OCI-LY7 (cell line): ENCODE data around the gene TYROBP. TPM values are rescaled to one million over a fixed set of nuclear protein-coding genes. Genes with fewer than 3 reads are reported as not detected.
A peak's percentile ranks its signal among the peaks of the same experiment; 100 is the strongest.
"Not testable (repeated sequence)": the region's sequence is repeated elsewhere in the genome, so short reads cannot be mapped to it uniquely, and the experiment has no call there.

Source experiments
- Bru-seq: library from RNA; stranded (reverse); fragments of 400-500 nt; gene quantifications from one replicate; lab custom pipeline; 2021; lab: Mats Ljungman, UMichigan
- BruChase-seq, 2 experiments: library from RNA; stranded (reverse); fragments of 400-500 nt; gene quantifications; one replicate each; lab custom pipeline; 2021; lab: Mats Ljungman, UMichigan
- BruUV-seq: library from RNA; stranded (reverse); fragments of 400-500 nt; replicated peaks from 2 replicates; lab custom pipeline; 2021; lab: Mats Ljungman, UMichigan
- CTCF ChIA-PET: fragments of 300-600 bp; sonication (Branson Sonifier 250); formaldehyde crosslinking; loops from one replicate; lab custom pipeline; 2022; ENCODE audit warnings: antibody characterized with exemption; ENCODE audit not compliant: unreplicated experiment; lab: Charles Lee
- POLR2A ChIA-PET: fragments of 300-600 bp; sonication (Branson Sonifier 250); formaldehyde crosslinking; loops from one replicate; lab custom pipeline; 2022; ENCODE audit warnings: antibody characterized with exemption; lab: Charles Lee
- DNase-seq: peaks from one replicate; pipeline ENCODE4 v3.0.0-alpha.2; 2015; ENCODE audit warnings: low spot score
- H2AFZ ChIP-seq: fragments of 200-600 bp; sonication (generic), shearing (Covaris generic); 2 replicates; pipeline ENCODE4 v1.6.1; 2014; ENCODE audit warnings: mild to moderate bottlenecking, antibody characterized with exemption, low read length, moderate library complexity
- H3K27ac ChIP-seq: fragments of 200-600 bp; sonication (generic); 2 replicates; pipeline ENCODE4 v1.5.1; 2014; ENCODE audit warnings: mixed run types, low read depth, mild to moderate bottlenecking, moderate library complexity, low read length, inconsistent platforms; ENCODE audit not compliant: poor library complexity, severe bottlenecking
- H3K36me3 ChIP-seq: fragments of 200-600 bp; sonication (generic); 2 replicates; pipeline ENCODE4 v1.6.1; 2014; ENCODE audit warnings: mild to moderate bottlenecking, antibody characterized with exemption, low read length, moderate library complexity, mixed read lengths; ENCODE audit not compliant: insufficient read depth
- H3K4me1 ChIP-seq: fragments of 200-600 bp; sonication (generic); 2 replicates; pipeline ENCODE4 v1.5.1; 2014; ENCODE audit warnings: mild to moderate bottlenecking, low read length; ENCODE audit not compliant: insufficient read depth, poor library complexity, severe bottlenecking
- H3K4me2 ChIP-seq: fragments of 200-600 bp; sonication (generic); 2 replicates; pipeline ENCODE4 v1.6.1; 2014; ENCODE audit warnings: mild to moderate bottlenecking, low read length
- H3K4me3 ChIP-seq: fragments of 200-600 bp; sonication (generic); 2 replicates; pipeline ENCODE4 v1.5.1; 2014; ENCODE audit warnings: mild to moderate bottlenecking, low read depth, low read length; ENCODE audit not compliant: poor library complexity, severe bottlenecking
- H3K79me2 ChIP-seq: fragments of 200-600 bp; sonication (generic); 2 replicates; pipeline ENCODE4 v1.6.1; 2016; ENCODE audit warnings: low read depth, mild to moderate bottlenecking, low read length, moderate library complexity, mixed read lengths; ENCODE audit not compliant: insufficient read depth
- H3K9me2 ChIP-seq: fragments of 200-600 bp; sonication (generic); 2 replicates; pipeline ENCODE4 v1.6.1; 2016; ENCODE audit warnings: mild to moderate bottlenecking, low read length, mixed read lengths; ENCODE audit not compliant: insufficient read depth
- H3K9me3 ChIP-seq: fragments of 200-600 bp; sonication (generic); 2 replicates; pipeline ENCODE4 v1.6.1; 2014; ENCODE audit warnings: mild to moderate bottlenecking, mixed run types, low read length, mixed read lengths
- H4K20me1 ChIP-seq: fragments of 200-600 bp; sonication (generic); 2 replicates; pipeline ENCODE4 v1.6.1; 2014; ENCODE audit warnings: mild to moderate bottlenecking, antibody characterized with exemption, low read length, moderate library complexity, mixed read lengths; ENCODE audit not compliant: insufficient read depth
- EZH2phosphoT487 ChIP-seq: fragments of 200-600 bp; sonication (generic); IDR thresholded peaks from 2 replicates; pipeline ENCODE4 v1.6.1; 2018; ENCODE audit warnings: low read depth, borderline replicate concordance, mild to moderate bottlenecking, mixed run types, antibody characterized with exemption, low read length, moderate library complexity, mixed read lengths
- intact Hi-C: fragments of 100-400 bp; cut with micrococcal nuclease; formaldehyde crosslinking; loops from one replicate; pipeline ENCODE4 v1.10.0; 2022; ENCODE audit not compliant: unreplicated experiment
- long read RNA-seq: library from polyadenylated mRNA; stranded (forward); transcript quantifications from one replicate; pipeline ENCODE4 v2.0.0, GENCODE V29; 2022
- total RNA-seq, 2 experiments: library from RNA; depleted of rRNA in 1 of 2; stranded (reverse); fragments of >200 nt in 1 of 2; shearing (Covaris generic) in 1 of 2; gene quantifications; 2 replicates each; pipeline ENCODE4 v1.2.3, GENCODE V29; 2014 to 2022
- TF ChIP-seq, protein P1 (sequence below): fragments of 200-600 bp; sonication (generic); conservative IDR thresholded peaks from 2 replicates; pipeline ENCODE4 v1.5.1; 2014; ENCODE audit warnings: mild to moderate bottlenecking, antibody characterized with exemption, low read length, moderate library complexity, mixed read lengths

TYROBP gene
- total RNA-seq (2014; rRNA removed; shearing (Covaris generic)) (not detected in 2 replicates), total RNA-seq (2022) (not detected in 2 replicates), Bru-seq, nascent RNA (percentile 14 among the genes with signal in this experiment), BruChase-seq, experiment 1, labeled RNA remaining after a 6-hour chase (not detected), BruChase-seq, experiment 2, labeled RNA remaining after a 2-hour chase (percentile 19 among the genes with signal in this experiment)
- long read RNA-seq: 0 reads

DNA sequence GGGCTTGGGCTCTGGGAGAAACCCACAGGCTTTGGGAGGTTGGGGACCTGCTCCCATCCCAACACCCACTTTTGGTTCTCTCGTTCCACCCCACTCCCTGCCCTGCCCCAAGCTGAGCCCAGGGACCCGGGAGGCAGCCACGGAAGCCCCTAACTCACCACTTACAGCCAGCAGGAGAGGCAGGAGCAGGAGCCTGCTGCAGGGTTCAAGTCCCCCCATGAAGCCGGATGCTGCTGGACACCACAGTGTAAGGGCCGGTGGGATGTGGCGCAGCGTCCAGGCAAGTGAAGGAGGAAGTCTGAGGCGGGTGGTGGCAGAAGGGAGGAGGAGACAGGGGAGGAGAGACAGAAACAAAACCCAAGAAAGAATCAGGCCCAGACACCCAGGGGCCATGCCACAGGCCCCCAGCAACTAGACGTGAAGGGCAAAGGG is at the start of gene TYROBP:
TSS of gene TYROBP (minus strand) at position 286 of the 432 bp plus-strand sequence. CDS start at position 219, 67 bp downstream.
- peak within 1 kb of the TSS; percentile 64 for H3K27ac ChIP-seq
- no peak for DNase-seq
- intact Hi-C loops: no loop called here
- no peaks in the 10 kb centered on the region for H3K9me3 ChIP-seq
- no peaks in the 10 kb centered on the region for H3K36me3 ChIP-seq
- H2AFZ ChIP-seq: peak within 1 kb of the TSS; percentile 78
- no peaks in the 10 kb centered on the region for H4K20me1 ChIP-seq
- H3K9me2 ChIP-seq: no peaks in the 10 kb centered on the region
- BruUV-seq: no TSS peak
- peak within 1 kb of the TSS; percentile 1 for H3K4me3 ChIP-seq
- peak within 1 kb of the TSS; percentile 55 for H3K4me2 ChIP-seq
- H3K79me2 ChIP-seq: no peaks in the 10 kb centered on the region; the same call in 1 of the 2 replicates
- POLR2A ChIA-PET: interaction anchor here (0.8 kb wide), 1 partner anchor 10 kb away, joined by 3 read pairs; no protein-coding TSS in a partner anchor
- CTCF ChIA-PET: no interaction called here
- peaks cover 51% of the 10 kb centered on the region for H3K4me1 ChIP-seq
- TF ChIP-seq EZH2phosphoT487: no peak
- TF ChIP-seq, protein P1, sequence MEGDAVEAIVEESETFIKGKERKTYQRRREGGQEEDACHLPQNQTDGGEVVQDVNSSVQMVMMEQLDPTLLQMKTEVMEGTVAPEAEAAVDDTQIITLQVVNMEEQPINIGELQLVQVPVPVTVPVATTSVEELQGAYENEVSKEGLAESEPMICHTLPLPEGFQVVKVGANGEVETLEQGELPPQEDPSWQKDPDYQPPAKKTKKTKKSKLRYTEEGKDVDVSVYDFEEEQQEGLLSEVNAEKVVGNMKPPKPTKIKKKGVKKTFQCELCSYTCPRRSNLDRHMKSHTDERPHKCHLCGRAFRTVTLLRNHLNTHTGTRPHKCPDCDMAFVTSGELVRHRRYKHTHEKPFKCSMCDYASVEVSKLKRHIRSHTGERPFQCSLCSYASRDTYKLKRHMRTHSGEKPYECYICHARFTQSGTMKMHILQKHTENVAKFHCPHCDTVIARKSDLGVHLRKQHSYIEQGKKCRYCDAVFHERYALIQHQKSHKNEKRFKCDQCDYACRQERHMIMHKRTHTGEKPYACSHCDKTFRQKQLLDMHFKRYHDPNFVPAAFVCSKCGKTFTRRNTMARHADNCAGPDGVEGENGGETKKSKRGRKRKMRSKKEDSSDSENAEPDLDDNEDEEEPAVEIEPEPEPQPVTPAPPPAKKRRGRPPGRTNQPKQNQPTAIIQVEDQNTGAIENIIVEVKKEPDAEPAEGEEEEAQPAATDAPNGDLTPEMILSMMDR: no peak

DNA sequence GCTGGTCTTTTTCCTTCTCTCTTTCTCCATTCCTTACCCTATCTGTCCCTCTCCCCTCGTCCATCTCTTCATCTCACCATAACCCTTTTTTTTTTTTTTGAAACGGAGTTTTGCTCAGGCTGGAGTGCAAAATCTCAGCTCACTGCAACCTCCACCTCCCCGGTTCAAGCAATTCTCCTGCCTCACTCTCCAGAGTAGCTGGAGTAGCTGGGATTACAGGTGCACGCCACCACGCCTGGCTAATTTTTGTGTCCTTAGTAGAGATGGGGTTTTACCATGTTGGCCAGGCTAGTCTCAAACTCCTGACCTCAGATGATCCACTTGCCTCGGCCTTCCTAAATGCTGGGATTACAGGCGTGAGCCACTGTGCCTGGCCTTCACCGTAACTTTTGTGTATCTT is 49.3 kb upstream of the TYROBP start:
- DNase-seq, H3K4me3 ChIP-seq, H3K27ac ChIP-seq, H4K20me1 ChIP-seq, H3K9me2 ChIP-seq, POLR2A ChIA-PET, H3K4me2 ChIP-seq, BruUV-seq, H2AFZ ChIP-seq, CTCF ChIA-PET, H3K79me2 ChIP-seq, H3K9me3 ChIP-seq, H3K36me3 ChIP-seq, intact Hi-C loops: not testable (repeated sequence)
- peaks cover 14% of the 10 kb centered on the region for H3K4me1 ChIP-seq

DNA sequence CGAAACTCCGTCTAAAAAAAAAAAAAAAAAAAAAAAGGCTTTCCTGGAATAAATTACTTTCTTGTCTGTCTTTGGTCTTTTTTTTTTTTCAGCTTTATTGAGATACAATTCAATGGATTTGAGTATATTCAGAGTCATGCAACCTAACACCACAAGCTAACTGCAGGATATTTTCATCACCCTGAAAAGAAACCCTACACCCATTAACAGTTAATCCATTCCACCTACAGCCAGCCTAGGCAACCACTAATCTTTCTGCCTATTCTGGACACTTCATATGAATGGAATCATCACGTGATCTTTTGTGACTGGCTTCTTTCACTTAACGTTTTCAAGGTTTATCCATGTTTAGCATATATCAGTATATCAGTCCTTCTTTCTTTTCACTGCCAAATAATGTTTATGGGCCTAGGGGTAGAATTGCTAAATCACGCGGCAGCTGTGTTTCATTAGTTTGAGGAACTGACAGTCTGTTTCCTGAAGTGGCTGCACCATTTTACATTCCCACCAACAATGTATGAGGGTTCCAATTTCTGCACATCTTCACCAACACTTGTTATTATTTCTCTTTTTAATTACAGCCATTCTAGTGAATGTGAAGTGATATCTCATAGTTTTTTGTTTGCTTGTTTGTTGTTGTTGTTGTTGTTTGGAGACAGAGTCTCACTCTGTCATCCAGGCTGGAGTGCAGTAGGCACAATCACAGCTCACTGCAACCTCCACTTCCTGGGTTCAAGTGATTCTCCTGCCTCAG is 48.0 kb upstream of the TYROBP start:
- Histone ChIP-seq H3K79me2 (no peaks in the 10 kb centered on the region), H2AFZ (no peak overlapping the region), H3K4me2 (no peak overlapping the region), H3K9me2 (no peaks in the 10 kb centered on the region), H3K27ac (no peak overlapping the region), H3K4me1 (peaks cover 14% of the 10 kb centered on the region), H3K4me3 (no peak overlapping the region), H3K36me3 (no peaks in the 10 kb centered on the region), H3K9me3 (no peaks in the 10 kb centered on the region), H4K20me1 (no peaks in the 10 kb centered on the region)
- no peak for TF ChIP-seq EZH2phosphoT487
- TF ChIP-seq, protein P1: no peak
- intact Hi-C loops: no loop called here
- POLR2A ChIA-PET: interaction anchor here (0.6 kb wide), 1 partner anchor 252 kb away, joined by 4 read pairs; no protein-coding TSS in a partner anchor
- CTCF ChIA-PET: no interaction called here
- no TSS peak for BruUV-seq
- no peak for DNase-seq
